Right lobe of liver (tissue), 4 donors: ENCODE measurements around the gene CSH2.

ENCODE experiments used
- POLR2A ChIP-seq: fragments of 450-650 bp; IDR thresholded peaks from one replicate; pipeline ENCODE4 v1.6.1; 2017; ENCODE audit warnings: antibody characterized with exemption, mild to moderate bottlenecking
- TF ChIP-seq, protein P1 (sequence below), 4 donors: fragments of 200-600 bp in 3 of 4; fragments of 450-650 bp in 1 of 4; IDR thresholded peaks; one replicate each; pipeline versions ENCODE4 v1.5.1 to v1.8.0; 2016 to 2022; ENCODE audit warnings: antibody characterized with exemption in 4 of 4, mild to moderate bottlenecking in 2 of 4
- donor health status: DM: no; HTN: no; CAD: no.
- donor health status: DM: no; HTN: no; CAD: no.
- donor health status: DM: no; HTN: yes; CAD: no.

DNA sequence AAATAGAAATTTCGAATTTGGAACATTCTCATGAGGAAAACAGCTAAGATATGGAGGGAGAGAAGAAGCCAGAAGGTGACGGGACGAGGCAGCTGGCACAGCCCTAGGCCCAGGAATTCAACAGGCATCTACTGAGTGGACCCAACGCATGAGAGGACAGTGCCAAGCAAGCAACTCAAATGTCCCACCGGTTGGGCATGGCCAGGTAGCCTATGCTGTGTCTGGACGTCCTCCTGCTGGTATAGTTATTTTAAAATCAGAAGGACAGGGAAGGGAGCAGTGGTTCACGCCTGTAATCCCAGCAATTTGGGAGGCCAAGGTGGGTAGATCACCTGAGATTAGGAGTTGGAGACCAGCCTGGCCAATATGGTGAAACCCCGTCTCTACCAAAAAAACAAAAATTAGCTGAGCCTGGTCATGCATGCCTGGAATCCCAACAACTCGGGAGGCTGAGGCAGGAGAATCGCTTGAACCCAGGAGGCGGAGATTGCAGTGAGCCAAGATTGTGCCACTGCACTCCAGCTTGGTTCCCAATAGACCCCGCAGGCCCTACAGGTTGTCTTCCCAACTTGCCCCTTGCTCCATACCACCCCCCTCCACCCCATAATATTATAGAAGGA is 43.2 kb upstream of the CSH2 start:
- TF ChIP-seq, protein P1, sequence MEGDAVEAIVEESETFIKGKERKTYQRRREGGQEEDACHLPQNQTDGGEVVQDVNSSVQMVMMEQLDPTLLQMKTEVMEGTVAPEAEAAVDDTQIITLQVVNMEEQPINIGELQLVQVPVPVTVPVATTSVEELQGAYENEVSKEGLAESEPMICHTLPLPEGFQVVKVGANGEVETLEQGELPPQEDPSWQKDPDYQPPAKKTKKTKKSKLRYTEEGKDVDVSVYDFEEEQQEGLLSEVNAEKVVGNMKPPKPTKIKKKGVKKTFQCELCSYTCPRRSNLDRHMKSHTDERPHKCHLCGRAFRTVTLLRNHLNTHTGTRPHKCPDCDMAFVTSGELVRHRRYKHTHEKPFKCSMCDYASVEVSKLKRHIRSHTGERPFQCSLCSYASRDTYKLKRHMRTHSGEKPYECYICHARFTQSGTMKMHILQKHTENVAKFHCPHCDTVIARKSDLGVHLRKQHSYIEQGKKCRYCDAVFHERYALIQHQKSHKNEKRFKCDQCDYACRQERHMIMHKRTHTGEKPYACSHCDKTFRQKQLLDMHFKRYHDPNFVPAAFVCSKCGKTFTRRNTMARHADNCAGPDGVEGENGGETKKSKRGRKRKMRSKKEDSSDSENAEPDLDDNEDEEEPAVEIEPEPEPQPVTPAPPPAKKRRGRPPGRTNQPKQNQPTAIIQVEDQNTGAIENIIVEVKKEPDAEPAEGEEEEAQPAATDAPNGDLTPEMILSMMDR (IDR thresholded peaks at IDR 0.05), result no peak
- TF ChIP-seq POLR2A, result no peak
